Esophagus squamous epithelium (tissue), 5 donors: ENCODE measurements around the gene ASXL3. TPM values are rescaled to one million over a fixed set of nuclear protein-coding genes. Genes with fewer than 3 reads are reported as not detected.

Experiments
- DNase-seq: peaks from one replicate; lab custom pipeline; 2025; lab: John Stamatoyannopoulos, UW
- H3K27ac ChIP-seq, 4 donors: fragments of 200-600 bp; sonication (generic); one replicate each; pipeline ENCODE4 v1.5.1; 2016 to 2019; ENCODE audit warnings: mild to moderate bottlenecking in 1 of 4
- H3K27me3 ChIP-seq, 4 donors: fragments of 200-600 bp; sonication (generic); 1 replicate in 3 of 4; 2 replicates in 1 of 4; pipeline versions ENCODE4 v1.5.1 to v1.6.0; 2017 to 2021; ENCODE audit warnings: antibody characterized with exemption in 1 of 4
- H3K36me3 ChIP-seq, 3 donors: fragments of 200-600 bp; sonication (generic); one replicate each; pipeline ENCODE4 v1.5.1; 2016 to 2019
- H3K4me1 ChIP-seq, 3 donors: fragments of 200-600 bp; sonication (generic); one replicate each; pipeline ENCODE4 v1.5.1; 2017 to 2019
- H3K4me3 ChIP-seq, 4 donors: fragments of 200-600 bp; sonication (generic); 1 replicate in 3 of 4; 2 replicates in 1 of 4; pipeline ENCODE4 v1.5.1; 2016 to 2019; ENCODE audit warnings: mild to moderate bottlenecking in 2 of 4, moderate library complexity in 1 of 4
- H3K9me3 ChIP-seq, 3 donors: fragments of 200-600 bp; sonication (generic); one replicate each; pipeline ENCODE4 v1.5.1; 2016 to 2019
- POLR2A ChIP-seq, 4 donors: fragments of 450-650 bp; IDR thresholded peaks; one replicate each; pipeline ENCODE4 v1.6.1; 2017; ENCODE audit warnings: antibody characterized with exemption in 4 of 4, mild to moderate bottlenecking in 4 of 4, moderate library complexity in 3 of 4
- WGBS, 2 donors: methylation state at CpG; one replicate each; pipeline ENCODE4 v1.1.5; 2018; 5-methylcytosine and 5-hydroxymethylcytosine counted together
- intact Hi-C: fragments of 100-400 bp; cut with DNase I; formaldehyde crosslinking; loops from one replicate; pipeline ENCODE4 v1.15.0; 2022
- total RNA-seq, 4 donors: library from RNA; depleted of rRNA; stranded (reverse); fragments of >200 nt; gene quantifications; one replicate each; pipeline ENCODE4 v1.1.0, GENCODE V29; 2016
- TF ChIP-seq, protein P1 (sequence below), 6 experiments: fragments of 450-650 bp in 4 of 6; fragments of 200-600 bp in 2 of 6; sonication (generic) in 2 of 6; IDR thresholded peaks; one replicate each; pipeline ENCODE4 v1.5.1; 2016 to 2019; ENCODE audit warnings: antibody characterized with exemption in 6 of 6, mild to moderate bottlenecking in 4 of 6, moderate library complexity in 4 of 6
- donor health status: DM: yes; HTN: yes; CAD: no.

ASXL3 gene
- total RNA-seq, 4 donors from 2014 or later, result 0.18 to 0.57 (median 0.18) TPM; not detected in 1

- H3K4me3 ChIP-seq, result peak overlapping the region; percentile 28 to 80 (median 62)
- 27 to 29% methylated on average over 5 of the region's 5 CpGs for WGBS, 2 donors
- DNase-seq, result no peak
- TF ChIP-seq, protein P1, sequence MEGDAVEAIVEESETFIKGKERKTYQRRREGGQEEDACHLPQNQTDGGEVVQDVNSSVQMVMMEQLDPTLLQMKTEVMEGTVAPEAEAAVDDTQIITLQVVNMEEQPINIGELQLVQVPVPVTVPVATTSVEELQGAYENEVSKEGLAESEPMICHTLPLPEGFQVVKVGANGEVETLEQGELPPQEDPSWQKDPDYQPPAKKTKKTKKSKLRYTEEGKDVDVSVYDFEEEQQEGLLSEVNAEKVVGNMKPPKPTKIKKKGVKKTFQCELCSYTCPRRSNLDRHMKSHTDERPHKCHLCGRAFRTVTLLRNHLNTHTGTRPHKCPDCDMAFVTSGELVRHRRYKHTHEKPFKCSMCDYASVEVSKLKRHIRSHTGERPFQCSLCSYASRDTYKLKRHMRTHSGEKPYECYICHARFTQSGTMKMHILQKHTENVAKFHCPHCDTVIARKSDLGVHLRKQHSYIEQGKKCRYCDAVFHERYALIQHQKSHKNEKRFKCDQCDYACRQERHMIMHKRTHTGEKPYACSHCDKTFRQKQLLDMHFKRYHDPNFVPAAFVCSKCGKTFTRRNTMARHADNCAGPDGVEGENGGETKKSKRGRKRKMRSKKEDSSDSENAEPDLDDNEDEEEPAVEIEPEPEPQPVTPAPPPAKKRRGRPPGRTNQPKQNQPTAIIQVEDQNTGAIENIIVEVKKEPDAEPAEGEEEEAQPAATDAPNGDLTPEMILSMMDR (IDR thresholded peaks at IDR 0.05), result no peak
- no peak for TF ChIP-seq POLR2A (IDR thresholded peaks at IDR 0.05)
- H3K4me1 ChIP-seq, result peaks cover 2 to 20% (median 5%) of the 10 kb centered on the region in 3 donors
- intact Hi-C loops, result no loop called here
- peak overlapping the region; percentile 50 to 94 (median 83) for H3K27ac ChIP-seq
- H3K9me3 ChIP-seq, result no peaks in the 10 kb centered on the region
- H3K27me3 ChIP-seq, result peaks cover 0 to 53% (median 0%) of the 10 kb centered on the region in 4 donors
- no peaks in the 10 kb centered on the region for H3K36me3 ChIP-seq
These were observed 896 bp upstream of the ASXL3 start for GRCh38 chr18:33576999-33577646.

DNA sequence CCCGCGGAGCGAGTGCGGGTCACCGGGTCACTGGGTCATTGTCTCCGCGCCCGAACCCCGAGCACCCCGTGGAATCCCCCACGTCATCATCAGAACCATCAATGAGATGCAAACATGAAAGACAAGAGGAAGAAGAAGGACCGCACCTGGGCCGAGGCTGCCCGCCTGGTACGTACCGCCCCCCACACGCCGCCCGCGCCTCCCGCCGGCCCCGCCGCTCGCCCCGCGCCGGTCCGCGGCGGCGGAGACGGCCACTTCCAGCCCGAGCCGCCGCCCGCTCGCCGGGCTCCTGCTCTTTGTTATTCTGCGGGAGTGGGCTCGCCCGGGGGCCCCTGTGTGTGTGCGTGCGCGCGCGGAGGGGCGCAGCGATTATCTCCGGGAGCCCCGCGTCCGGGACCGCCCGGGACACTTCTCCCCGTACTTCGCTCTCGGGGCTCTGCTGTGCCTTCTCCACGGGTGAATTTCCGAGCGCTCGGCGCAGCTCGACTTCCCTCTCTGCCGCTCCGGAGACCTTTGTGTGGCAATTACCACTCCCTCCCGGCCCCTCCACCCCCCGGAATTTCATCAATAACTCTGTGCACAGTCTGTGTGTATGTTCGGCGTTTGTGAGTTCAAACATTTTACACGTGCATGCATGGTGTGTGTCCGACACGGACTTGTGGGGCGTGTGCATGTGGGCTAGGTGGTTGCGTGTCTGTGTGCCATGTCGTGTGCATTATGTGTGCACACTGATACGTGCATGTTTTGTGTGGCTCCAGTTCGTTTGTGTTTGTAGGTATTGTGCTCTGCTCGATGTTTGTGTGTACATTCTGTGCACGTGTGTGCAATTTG, 714 bp downstream of the ASXL3 start:
- 1 to 3% methylated on average over 22 to 24 of the region's 80 CpGs for whole genome bisulfite sequencing, 2 donors
- DNase-seq, result no peak
- H3K27me3 ChIP-seq, result peaks cover 0 to 53% (median 0%) of the 10 kb centered on the region in 4 donors
- H3K36me3 ChIP-seq, result no peaks in the 10 kb centered on the region
- TF ChIP-seq, protein P1 (IDR thresholded peaks at IDR 0.05), result no peak
- TF ChIP-seq POLR2A (IDR thresholded peaks at IDR 0.05), result no peak
- peak overlapping the region; percentile 48 to 94 (median 72) for H3K27ac ChIP-seq
- intact Hi-C loops, result no loop called here
- H3K9me3 ChIP-seq, result no peaks in the 10 kb centered on the region
- peak overlapping the region; percentile 19 to 80 (median 62) for H3K4me3 ChIP-seq
- peaks cover 2 to 20% (median 5%) of the 10 kb centered on the region in 3 donors for H3K4me1 ChIP-seq

GRCh38 chr18:33579349-33580215, 1.6 kb downstream of the ASXL3 start:
- DNase-seq, result no peak
- peak overlapping the region in 3 of 4 donors; percentile 61 to 80 (median 64) for H3K4me3 ChIP-seq
- TF ChIP-seq, protein P1 (IDR thresholded peaks at IDR 0.05), result no peak
- TF ChIP-seq POLR2A (IDR thresholded peaks at IDR 0.05), result no peak
- H3K4me1 ChIP-seq, result peaks cover 2 to 20% (median 5%) of the 10 kb centered on the region in 3 donors
- H3K36me3 ChIP-seq, result no peaks in the 10 kb centered on the region
- 29 to 31% methylated on average over 16 of the region's 16 CpGs for WGBS, 2 donors
- peak overlapping the region in 3 of 4 donors; percentile 59 to 94 (median 85) for H3K27ac ChIP-seq
- intact Hi-C loops, result no loop called here
- H3K9me3 ChIP-seq, result no peaks in the 10 kb centered on the region
- H3K27me3 ChIP-seq, result peaks cover 0 to 52% (median 0%) of the 10 kb centered on the region in 4 donors

- Histone ChIP-seq H3K4me3 (no peak overlapping the region), H3K27me3 (peaks cover 0 to 42% (median 0%) of the 10 kb centered on the region in 4 donors), H3K27ac (no peak overlapping the region), H3K4me1 (peaks cover 2 to 20% (median 5%) of the 10 kb centered on the region in 3 donors), H3K9me3 (no peaks in the 10 kb centered on the region), H3K36me3 (no peaks in the 10 kb centered on the region)
- intact Hi-C loops, result no loop called here
- TF ChIP-seq POLR2A (IDR thresholded peaks at IDR 0.05), result no peak
- TF ChIP-seq, protein P1 (IDR thresholded peaks at IDR 0.05), result no peak
- no peak for DNase-seq
- WGBS, 2 donors, result 82 to 84% methylated on average over 4 of the region's 4 CpGs
These were observed 2.5 kb downstream of the ASXL3 start for GRCh38 chr18:33580546-33580945.
